CD8-positive, alpha-beta memory T cell (primary cell): ENCODE results near the gene GPX8. TPM values are rescaled to one million over a fixed set of nuclear protein-coding genes. Genes with fewer than 3 reads are reported as not detected.

Source experiments
- CTCF ChIA-PET: fragments of 350-600 bp; sonication (Branson Sonifier 250); formaldehyde crosslinking; loops from one replicate; lab custom pipeline; 2021; ENCODE audit warnings: antibody characterized with exemption; lab: Charles Lee
- POLR2A ChIA-PET: fragments of 350-600 bp; sonication (Branson Sonifier 250); formaldehyde crosslinking; loops from one replicate; lab custom pipeline; 2021; ENCODE audit warnings: antibody characterized with exemption; lab: Charles Lee
- DNase-seq, 5 donors: peaks; one replicate each; pipeline versions ENCODE4 v3.0.0 to v3.0.0-alpha.2; 2020 to 2022; ENCODE audit warnings: mixed read lengths in 1 of 5
- H3K27ac ChIP-seq: one replicate; pipeline ENCODE4 v1.7.0; 2013; ENCODE audit warnings: low read depth, mild to moderate bottlenecking, low read length, moderate library complexity
- H3K27me3 ChIP-seq: 2 replicates; pipeline ENCODE4 v1.7.0; 2013; ENCODE audit warnings: low read length, mild to moderate bottlenecking; ENCODE audit not compliant: insufficient read depth, poor library complexity, severe bottlenecking
- H3K36me3 ChIP-seq: 2 replicates; pipeline ENCODE4 v1.7.0; 2013; ENCODE audit warnings: mild to moderate bottlenecking, low read length, moderate library complexity; ENCODE audit not compliant: insufficient read depth
- H3K4me1 ChIP-seq: 2 replicates; pipeline ENCODE4 v1.7.0; 2013; ENCODE audit warnings: mild to moderate bottlenecking, low read length, moderate library complexity; ENCODE audit not compliant: insufficient read depth
- H3K4me3 ChIP-seq: 2 replicates; pipeline ENCODE4 v1.7.0; 2013; ENCODE audit warnings: mild to moderate bottlenecking, low read length
- H3K9me3 ChIP-seq: 2 replicates; pipeline ENCODE4 v1.7.0; 2013; ENCODE audit warnings: mild to moderate bottlenecking, low read length
- H3K27ac Mint-ChIP-seq, 8 donors: one replicate each; pipeline ENCODE4 v1.8.0; 2020 to 2021; ENCODE audit warnings: mixed read lengths in 8 of 8, mild to moderate bottlenecking in 6 of 8, inconsistent platforms in 3 of 8, moderate library complexity in 3 of 8
- H3K27me3 Mint-ChIP-seq, 2 donors: one replicate each; pipeline ENCODE4 v1.8.0; 2020 to 2021; ENCODE audit warnings: mixed read lengths in 2 of 2, mild to moderate bottlenecking in 1 of 2, moderate library complexity in 1 of 2
- H3K36me3 Mint-ChIP-seq, 3 donors: one replicate each; pipeline ENCODE4 v1.8.0; 2020 to 2021; ENCODE audit warnings: mixed read lengths in 3 of 3, inconsistent platforms in 1 of 3, mild to moderate bottlenecking in 1 of 3
- H3K4me1 Mint-ChIP-seq, 3 donors: one replicate each; pipeline ENCODE4 v1.8.0; 2020 to 2021; ENCODE audit warnings: mixed read lengths in 3 of 3, inconsistent platforms in 1 of 3, mild to moderate bottlenecking in 1 of 3
- H3K4me3 Mint-ChIP-seq, 7 donors: one replicate each; pipeline ENCODE4 v1.8.0; 2020 to 2021; ENCODE audit warnings: mixed read lengths in 7 of 7, mild to moderate bottlenecking in 6 of 7, moderate library complexity in 4 of 7, inconsistent platforms in 2 of 7
- H3K9me3 Mint-ChIP-seq, 5 donors: one replicate each; pipeline ENCODE4 v1.8.0; 2020 to 2022; ENCODE audit warnings: mixed read lengths in 5 of 5, mild to moderate bottlenecking in 3 of 5, moderate library complexity in 2 of 5, inconsistent platforms in 1 of 5
- polyA plus RNA-seq: library from polyadenylated mRNA; unstranded; fragments of 300-500 nt; fragmentation: Illumina TruSeq; gene quantifications from one replicate; pipeline ENCODE4 v1.2.3, GENCODE V29; 2021
- total RNA-seq, 2 experiments: library from RNA; stranded (reverse); gene quantifications; one replicate each; pipeline ENCODE4 v1.2.3, GENCODE V29; 2021

Gene GPX8
- total and polyA plus RNA-seq, 3 experiments from 2014 or later = not detected

GRCh38 chr5:55188656-55189540 lies 28.9 kb downstream of the GPX8 start:
- CTCF ChIA-PET = no interaction called here
- H3K27me3 Mint-ChIP-seq = peaks cover 29 to 81% of the 10 kb centered on the region in 2 donors

GRCh38 chr5:55191165-55191564 lies 31.2 kb downstream of the GPX8 start:
- no peaks in the 10 kb centered on the region for H3K9me3 ChIP-seq
- Mint-ChIP-seq H3K27ac (no peak overlapping the region), H3K4me3 (no peak overlapping the region), H3K36me3 (no peaks in the 10 kb centered on the region), H3K27me3 (peaks cover 29 to 84% of the 10 kb centered on the region in 2 donors), H3K9me3 (no peaks in the 10 kb centered on the region), H3K4me1 (no peaks in the 10 kb centered on the region)
- H3K4me1 ChIP-seq = no peaks in the 10 kb centered on the region
- no peak overlapping the region for H3K27ac ChIP-seq
- no peak for DNase-seq
- no peaks in the 10 kb centered on the region for H3K36me3 ChIP-seq
- ChIA-PET CTCF (interaction anchor here (1.4 kb wide), 1 partner anchor 19 kb away, joined by 4 read pairs; no protein-coding TSS in a partner anchor), POLR2A (no interaction called here)
- H3K4me3 ChIP-seq = no peak overlapping the region
- H3K27me3 ChIP-seq = peaks cover 24% of the 10 kb centered on the region

More at GRCh38 chr5:55188656-55189540, 28.9 kb downstream of the GPX8 start:
- no peaks in the 10 kb centered on the region for H3K4me1 ChIP-seq
- Mint-ChIP-seq H3K27ac (no peak overlapping the region), H3K9me3 (no peaks in the 10 kb centered on the region), H3K4me1 (no peaks in the 10 kb centered on the region), H3K36me3 (no peaks in the 10 kb centered on the region), H3K4me3 (no peak overlapping the region)
- no peaks in the 10 kb centered on the region for H3K9me3 ChIP-seq
- no peak for DNase-seq
- POLR2A ChIA-PET = no interaction called here
- no peak overlapping the region for H3K27ac ChIP-seq
- no peaks in the 10 kb centered on the region for H3K36me3 ChIP-seq
- H3K4me3 ChIP-seq = no peak overlapping the region
- peaks cover 15% of the 10 kb centered on the region for H3K27me3 ChIP-seq

DNA sequence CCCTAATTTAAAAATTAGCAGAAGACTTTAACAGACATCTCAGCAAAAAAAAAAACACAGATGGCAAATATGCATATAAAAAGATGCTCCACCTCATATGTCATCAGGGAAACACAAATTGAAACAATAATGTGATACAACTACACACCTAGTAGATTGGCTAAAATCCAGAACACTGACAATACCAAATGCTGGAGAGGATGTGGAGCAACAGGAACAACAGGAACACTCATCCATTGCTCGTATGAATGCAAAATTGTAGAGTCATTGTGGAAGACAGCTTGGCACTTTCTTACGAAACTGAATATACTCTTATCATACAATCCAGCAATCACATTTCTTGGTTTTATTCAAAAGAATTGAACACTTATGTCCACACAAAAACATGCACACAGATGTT lies 45.0 kb downstream of the GPX8 start:
- ChIA-PET POLR2A (no interaction called here), CTCF (no interaction called here)
- no peak overlapping the region for H3K4me3 ChIP-seq
- H3K36me3 ChIP-seq = no peaks in the 10 kb centered on the region
- no peak overlapping the region for H3K27ac Mint-ChIP-seq
- DNase-seq = no peak
- no peaks in the 10 kb centered on the region for H3K9me3 Mint-ChIP-seq
- H3K4me1 Mint-ChIP-seq = peaks cover 2 to 8% (median 3%) of the 10 kb centered on the region in 3 donors
- peaks cover 23 to 56% of the 10 kb centered on the region in 2 donors for H3K27me3 Mint-ChIP-seq
- peaks cover 0 to 2% (median 0%) of the 10 kb centered on the region in 3 donors for H3K36me3 Mint-ChIP-seq
- no peaks in the 10 kb centered on the region for H3K4me1 ChIP-seq
- H3K27me3 ChIP-seq = peaks cover 3% of the 10 kb centered on the region
- no peak overlapping the region for H3K27ac ChIP-seq
- H3K4me3 Mint-ChIP-seq = no peak overlapping the region
- H3K9me3 ChIP-seq = no peaks in the 10 kb centered on the region

- no peak overlapping the region for H3K4me3 ChIP-seq
- peaks cover 6 to 21% of the 10 kb centered on the region in 2 donors for H3K27me3 Mint-ChIP-seq
- H3K4me1 ChIP-seq = no peaks in the 10 kb centered on the region
- no peak for DNase-seq
- no peaks in the 10 kb centered on the region for H3K36me3 ChIP-seq
- no peak overlapping the region for H3K27ac ChIP-seq
- no peak overlapping the region for H3K27ac Mint-ChIP-seq
- H3K27me3 ChIP-seq = no peaks in the 10 kb centered on the region
- H3K4me3 Mint-ChIP-seq = no peak overlapping the region
- H3K9me3 ChIP-seq = no peaks in the 10 kb centered on the region
- no peaks in the 10 kb centered on the region for H3K36me3 Mint-ChIP-seq
- ChIA-PET POLR2A (no interaction called here), CTCF (interaction anchor here (0.9 kb wide), 1 partner anchor 27 kb away, joined by 3 read pairs; no protein-coding TSS in a partner anchor)
- H3K4me1 Mint-ChIP-seq = peaks cover 2 to 8% (median 3%) of the 10 kb centered on the region in 3 donors
- H3K9me3 Mint-ChIP-seq = no peaks in the 10 kb centered on the region
Measured at GRCh38 chr5:55211184-55211874, 51.4 kb downstream of the GPX8 start.

Other genes with a start within 250 kb of the GPX8 start
- under 1 TPM; 0.20 to 0.37 TPM for gene ESM1, start 174.6 kb upstream of the GPX8 start, total RNA-seq
- gene ESM1, start 174.6 kb upstream of the GPX8 start, polyA plus RNA-seq = 1.7 TPM
- 10 to 100 TPM; 12.0 to 13.3 TPM for gene GZMK, start 135.9 kb upstream of the GPX8 start, total RNA-seq
- 880 TPM for gene GZMK, start 135.9 kb upstream of the GPX8 start, polyA plus RNA-seq
- 10 to 100 TPM; 13.3 to 15.1 TPM for gene GZMA, start 57.5 kb upstream of the GPX8 start, total RNA-seq
- 1,138 TPM for gene GZMA, start 57.5 kb upstream of the GPX8 start, polyA plus RNA-seq
- under 1 TPM in 1 of 2 experiments, not detected in 1; 0.16 TPM for gene CDC20B, start 13.0 kb downstream of the GPX8 start, total RNA-seq
- not detected for gene CDC20B, start 13.0 kb downstream of the GPX8 start, polyA plus RNA-seq
- not detected for gene MCIDAS, start 67.1 kb downstream of the GPX8 start, total RNA-seq
- gene MCIDAS, start 67.1 kb downstream of the GPX8 start, polyA plus RNA-seq = not detected
- gene CCNO, start 73.4 kb downstream of the GPX8 start, total RNA-seq = under 1 TPM in 1 of 2 experiments, not detected in 1; 0.20 TPM
- gene CCNO, start 73.4 kb downstream of the GPX8 start, polyA plus RNA-seq = 0.12 TPM
- 10 to 100 TPM; 21.6 to 21.7 TPM for gene DHX29, start 147.5 kb downstream of the GPX8 start, total RNA-seq
- 25.5 TPM for gene DHX29, start 147.5 kb downstream of the GPX8 start, polyA plus RNA-seq
- gene MTREX, start 147.8 kb downstream of the GPX8 start, total RNA-seq = 100 to 1,000 TPM in 1 of 2 experiments, 10 to 100 TPM in 1; 98.9 to 109 TPM
- gene MTREX, start 147.8 kb downstream of the GPX8 start, polyA plus RNA-seq = 32.4 TPM